GM23338 (cell line): ENCODE results near the gene ROBO1.

Source experiments
- CREB1 ChIP-seq: fragments of 250-450 bp; sonication (Bioruptor Pico); IDR thresholded peaks from 2 replicates; pipeline ENCODE4 v1.5.0; 2020; ENCODE audit warnings: low read depth, mild to moderate bottlenecking, moderate library complexity
- EZH2 ChIP-seq: fragments of 200-600 bp; sonication (generic); IDR thresholded peaks from one replicate; pipeline ENCODE4 v1.8.0; 2017; ENCODE audit warnings: antibody characterized with exemption, mild to moderate bottlenecking, low read depth; ENCODE audit not compliant: unreplicated experiment
- EZH2phosphoT487 ChIP-seq: fragments of 200-600 bp; sonication (generic); IDR thresholded peaks from one replicate; pipeline ENCODE4 v1.8.1; 2018; ENCODE audit warnings: antibody characterized with exemption; ENCODE audit not compliant: unreplicated experiment
- JUNB ChIP-seq: IDR thresholded peaks from one replicate; pipeline ENCODE4 v1.6.1; 2016; ENCODE audit warnings: antibody characterized with exemption; ENCODE audit not compliant: unreplicated experiment
- NANOG ChIP-seq: IDR thresholded peaks from 2 replicates; pipeline ENCODE4 v1.6.1; 2016; ENCODE audit warnings: antibody characterized with exemption, borderline replicate concordance
- POLR2AphosphoS5 ChIP-seq: IDR thresholded peaks from 2 replicates; pipeline ENCODE4 v1.6.1; 2016; ENCODE audit warnings: antibody characterized with exemption, low read depth
- REST ChIP-seq: IDR thresholded peaks from one replicate; pipeline ENCODE4 v1.6.1; 2018; ENCODE audit warnings: antibody characterized with exemption; ENCODE audit not compliant: unreplicated experiment
- STAT1 ChIP-seq: IDR thresholded peaks from one replicate; pipeline ENCODE4 v1.6.1; 2016; ENCODE audit warnings: antibody characterized with exemption; ENCODE audit not compliant: unreplicated experiment
- ZNF114 ChIP-seq: fragments of 250-450 bp; sonication (Bioruptor Pico); IDR thresholded peaks from 2 replicates; pipeline ENCODE4 v1.5.0; 2020; ENCODE audit warnings: mild to moderate bottlenecking, moderate library complexity
- ZNF331 ChIP-seq: fragments of 250-450 bp; sonication (Bioruptor Pico); IDR thresholded peaks from 2 replicates; pipeline ENCODE4 v1.5.0; 2020; ENCODE audit warnings: low read depth, mild to moderate bottlenecking, moderate library complexity
- ZNF462 ChIP-seq: fragments of 250-450 bp; sonication (Bioruptor Pico); IDR thresholded peaks from 2 replicates; pipeline ENCODE4 v1.5.0; 2020; ENCODE audit warnings: mild to moderate bottlenecking, moderate library complexity
- TF ChIP-seq, protein P1 (sequence below), 2 experiments: fragments of 200-600 bp in 1 of 2; sonication (generic) in 1 of 2; conservative IDR thresholded peaks; 2 replicates each; pipeline versions ENCODE4 v1.5.1 to v1.6.1; 2016 to 2017; ENCODE audit warnings: antibody characterized with exemption in 2 of 2, low read depth in 2 of 2, mild to moderate bottlenecking in 2 of 2, moderate library complexity in 1 of 2
- TF ChIP-seq, protein P2 (sequence below): IDR thresholded peaks from 2 replicates; pipeline ENCODE4 v1.6.1; 2016; ENCODE audit warnings: antibody characterized with exemption

DNA sequence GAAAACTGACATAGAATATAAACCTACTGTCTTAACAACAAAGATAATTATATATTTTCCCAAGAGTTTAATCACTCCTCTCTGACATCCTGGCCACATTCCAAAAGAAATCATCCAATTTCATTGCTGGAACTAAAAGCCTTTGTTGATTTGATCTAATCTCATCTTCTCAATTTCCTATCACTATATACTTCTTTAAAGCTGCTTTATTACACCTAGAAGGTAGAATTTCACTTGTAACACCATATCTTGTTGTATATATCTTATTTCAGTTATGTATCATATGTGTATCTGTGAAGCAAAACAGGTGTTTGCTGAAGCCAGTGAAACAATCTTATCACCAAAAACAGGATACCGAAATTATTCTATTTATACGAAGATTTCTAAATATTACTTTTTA is 740.2 kb downstream of the ROBO1 start:
- TF ChIP-seq, protein P1, sequence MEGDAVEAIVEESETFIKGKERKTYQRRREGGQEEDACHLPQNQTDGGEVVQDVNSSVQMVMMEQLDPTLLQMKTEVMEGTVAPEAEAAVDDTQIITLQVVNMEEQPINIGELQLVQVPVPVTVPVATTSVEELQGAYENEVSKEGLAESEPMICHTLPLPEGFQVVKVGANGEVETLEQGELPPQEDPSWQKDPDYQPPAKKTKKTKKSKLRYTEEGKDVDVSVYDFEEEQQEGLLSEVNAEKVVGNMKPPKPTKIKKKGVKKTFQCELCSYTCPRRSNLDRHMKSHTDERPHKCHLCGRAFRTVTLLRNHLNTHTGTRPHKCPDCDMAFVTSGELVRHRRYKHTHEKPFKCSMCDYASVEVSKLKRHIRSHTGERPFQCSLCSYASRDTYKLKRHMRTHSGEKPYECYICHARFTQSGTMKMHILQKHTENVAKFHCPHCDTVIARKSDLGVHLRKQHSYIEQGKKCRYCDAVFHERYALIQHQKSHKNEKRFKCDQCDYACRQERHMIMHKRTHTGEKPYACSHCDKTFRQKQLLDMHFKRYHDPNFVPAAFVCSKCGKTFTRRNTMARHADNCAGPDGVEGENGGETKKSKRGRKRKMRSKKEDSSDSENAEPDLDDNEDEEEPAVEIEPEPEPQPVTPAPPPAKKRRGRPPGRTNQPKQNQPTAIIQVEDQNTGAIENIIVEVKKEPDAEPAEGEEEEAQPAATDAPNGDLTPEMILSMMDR (conservative IDR thresholded peaks at IDR 0.05; ENCODE audit: low read depth in 2 of 2), result no peak
- TF ChIP-seq REST, result no peak
- no peak for TF ChIP-seq JUNB
- TF ChIP-seq EZH2, result no peak
- TF ChIP-seq ZNF114 (CRISPR knock-in tag), result no peak
- no peak for TF ChIP-seq POLR2AphosphoS5
- no peak for TF ChIP-seq EZH2phosphoT487
- TF ChIP-seq ZNF331 (CRISPR knock-in tag), result no peak
- TF ChIP-seq CREB1 (CRISPR knock-in tag), result no peak
- TF ChIP-seq, protein P2, sequence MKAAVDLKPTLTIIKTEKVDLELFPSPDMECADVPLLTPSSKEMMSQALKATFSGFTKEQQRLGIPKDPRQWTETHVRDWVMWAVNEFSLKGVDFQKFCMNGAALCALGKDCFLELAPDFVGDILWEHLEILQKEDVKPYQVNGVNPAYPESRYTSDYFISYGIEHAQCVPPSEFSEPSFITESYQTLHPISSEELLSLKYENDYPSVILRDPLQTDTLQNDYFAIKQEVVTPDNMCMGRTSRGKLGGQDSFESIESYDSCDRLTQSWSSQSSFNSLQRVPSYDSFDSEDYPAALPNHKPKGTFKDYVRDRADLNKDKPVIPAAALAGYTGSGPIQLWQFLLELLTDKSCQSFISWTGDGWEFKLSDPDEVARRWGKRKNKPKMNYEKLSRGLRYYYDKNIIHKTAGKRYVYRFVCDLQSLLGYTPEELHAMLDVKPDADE, result no peak
- no peak for TF ChIP-seq STAT1
- no peak for TF ChIP-seq ZNF462
- no peak for TF ChIP-seq NANOG
